ENCODE results near the gene GIPC3.

GIPC3 gene

DNA sequence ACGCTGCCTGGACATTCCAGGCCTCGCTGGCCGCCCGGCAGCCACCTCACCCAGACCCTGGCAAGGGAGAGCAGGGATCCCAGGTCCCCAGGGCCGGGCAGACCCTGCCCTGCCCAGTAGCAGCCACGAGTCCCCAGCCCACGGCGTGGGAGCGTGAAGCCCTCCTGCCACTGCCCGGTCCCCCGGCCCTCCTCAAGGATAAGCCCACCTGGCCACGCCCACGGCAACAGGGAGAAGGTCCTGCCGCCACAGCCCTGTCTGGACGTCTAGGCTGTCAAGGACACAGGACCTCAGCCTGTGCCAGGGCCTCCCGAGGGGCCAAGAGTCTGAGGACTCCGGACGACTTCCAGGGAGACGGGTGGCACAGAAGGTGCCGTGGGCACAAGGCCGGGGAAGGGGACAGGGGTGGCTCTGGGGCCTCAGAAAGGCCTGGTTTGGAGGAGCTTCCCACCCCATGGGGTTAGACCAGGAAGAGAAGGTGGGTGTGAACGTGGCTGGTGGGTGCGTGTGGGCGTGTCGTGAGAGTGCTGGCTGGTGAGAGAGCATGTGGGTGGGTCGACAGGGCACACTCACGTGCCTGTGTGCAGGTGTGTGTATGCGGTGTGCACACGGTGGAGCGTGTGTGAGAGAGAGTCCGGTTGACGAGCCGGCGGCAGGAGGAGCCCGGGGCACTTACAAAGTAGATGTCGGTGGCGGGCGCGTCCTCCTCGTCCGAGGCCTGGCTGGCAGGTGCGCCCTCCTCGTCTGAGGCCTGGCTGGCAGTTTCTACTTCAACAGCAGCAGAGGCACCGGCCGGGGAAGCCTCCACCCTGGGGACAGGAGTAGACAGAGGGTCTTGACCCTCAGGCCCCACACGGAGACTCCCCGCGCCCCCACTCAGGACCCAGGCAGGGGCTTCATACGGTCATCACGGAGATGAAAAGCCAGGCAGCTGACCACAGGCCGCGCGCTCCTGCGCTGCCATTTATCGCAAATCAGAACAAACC, 53.2 kb downstream of the GIPC3 start:
- no peak for DNase-seq

DNA sequence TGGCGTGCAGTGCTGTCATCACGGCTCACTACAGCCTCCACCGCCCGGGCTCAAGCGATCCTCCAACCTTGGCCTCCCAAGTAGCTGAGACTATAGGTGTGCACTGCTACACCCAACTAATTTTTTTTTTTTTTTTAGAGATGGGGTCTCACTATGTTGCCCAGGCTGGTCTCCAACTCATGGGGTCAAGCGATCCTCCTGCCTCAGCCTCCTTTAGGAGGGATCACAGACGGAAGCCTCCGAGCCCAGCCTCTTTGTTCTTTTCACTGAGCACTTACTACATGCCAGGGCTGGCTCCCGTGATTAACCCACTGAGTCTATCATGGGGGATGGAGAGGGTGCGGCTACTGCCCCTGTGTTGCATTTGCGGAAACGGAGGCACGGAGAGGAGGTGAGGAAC, 54.2 kb downstream of the GIPC3 start:
- no peak for DNase-seq

DNA sequence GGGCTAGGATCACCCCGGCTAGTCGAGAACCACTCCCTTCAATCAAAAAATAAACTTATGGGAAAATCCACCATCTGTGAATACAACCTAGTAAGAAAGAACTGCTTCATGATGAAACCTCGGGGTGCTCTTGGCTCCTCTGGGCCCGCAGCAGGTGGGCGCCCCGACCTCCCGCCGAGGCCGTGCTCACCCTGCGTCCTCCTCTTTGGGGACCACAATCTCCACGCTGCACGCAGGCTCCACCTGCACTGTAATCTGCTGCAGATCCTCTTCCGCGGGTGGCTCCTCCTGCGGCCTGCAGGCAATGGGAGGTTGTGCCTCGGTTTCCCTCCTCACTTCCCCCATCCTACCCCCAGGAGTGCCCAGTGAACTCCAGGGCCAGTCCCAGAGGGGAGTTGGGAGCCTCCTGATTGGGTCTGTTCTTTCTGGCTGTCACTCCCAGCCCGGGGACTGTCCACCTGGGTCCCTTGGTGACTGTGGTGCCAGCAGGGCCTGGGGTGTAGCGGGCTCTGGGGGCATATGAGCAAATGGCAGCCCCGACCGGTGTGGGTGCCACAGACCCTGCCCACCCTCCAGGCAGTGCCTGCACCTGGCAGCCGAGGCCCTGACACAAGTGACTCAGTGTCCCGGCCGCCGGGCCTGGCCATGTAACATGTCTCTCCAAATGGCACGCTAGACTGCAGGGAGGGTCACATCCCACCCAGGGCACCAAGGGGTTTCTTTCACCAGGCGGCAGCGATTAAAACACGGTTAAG, 56.4 kb downstream of the GIPC3 start:
- DNase-seq, result no peak

DNA sequence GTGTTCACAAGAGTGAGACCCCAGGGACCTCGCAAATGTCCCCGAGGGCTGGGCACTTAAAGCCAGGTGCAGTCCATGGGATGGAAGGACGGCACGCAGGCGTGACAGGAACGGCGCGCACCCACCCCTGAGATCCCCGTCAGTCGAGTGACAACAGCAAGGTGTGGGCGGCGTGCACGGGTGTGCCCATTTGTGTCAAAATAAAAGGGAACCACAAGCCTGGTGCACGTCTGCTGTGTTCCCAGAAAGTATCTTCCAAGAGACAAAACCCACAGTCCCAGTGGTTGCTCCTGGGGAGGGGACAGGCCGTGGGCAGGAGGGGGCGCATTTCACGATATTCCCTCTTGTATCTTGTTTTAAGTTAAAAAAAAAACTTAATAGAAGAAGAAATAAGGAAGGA, 57.0 kb downstream of the GIPC3 start:
- DNase-seq, result no peak
